Epithelial cell of esophagus (primary cell): Measurements from ENCODE around the gene ANXA6.

Experiments used
- DNase-seq: peaks from one replicate; pipeline ENCODE4 v3.0.0; 2010; ENCODE audit warnings: low read depth
- H3K4me3 ChIP-seq: 2 replicates; pipeline ENCODE4 v1.5.1; 2011; ENCODE audit warnings: mild to moderate bottlenecking, low read length, control low read depth
- TF ChIP-seq, protein P1 (sequence below): IDR thresholded peaks from 2 replicates; pipeline ENCODE4 v1.5.1; 2011; ENCODE audit warnings: low read depth, mild to moderate bottlenecking, low read length, control low read depth, inconsistent platforms; ENCODE audit not compliant: insufficient read depth; ENCODE audit errors: missing control alignments

Gene ANXA6

DNA sequence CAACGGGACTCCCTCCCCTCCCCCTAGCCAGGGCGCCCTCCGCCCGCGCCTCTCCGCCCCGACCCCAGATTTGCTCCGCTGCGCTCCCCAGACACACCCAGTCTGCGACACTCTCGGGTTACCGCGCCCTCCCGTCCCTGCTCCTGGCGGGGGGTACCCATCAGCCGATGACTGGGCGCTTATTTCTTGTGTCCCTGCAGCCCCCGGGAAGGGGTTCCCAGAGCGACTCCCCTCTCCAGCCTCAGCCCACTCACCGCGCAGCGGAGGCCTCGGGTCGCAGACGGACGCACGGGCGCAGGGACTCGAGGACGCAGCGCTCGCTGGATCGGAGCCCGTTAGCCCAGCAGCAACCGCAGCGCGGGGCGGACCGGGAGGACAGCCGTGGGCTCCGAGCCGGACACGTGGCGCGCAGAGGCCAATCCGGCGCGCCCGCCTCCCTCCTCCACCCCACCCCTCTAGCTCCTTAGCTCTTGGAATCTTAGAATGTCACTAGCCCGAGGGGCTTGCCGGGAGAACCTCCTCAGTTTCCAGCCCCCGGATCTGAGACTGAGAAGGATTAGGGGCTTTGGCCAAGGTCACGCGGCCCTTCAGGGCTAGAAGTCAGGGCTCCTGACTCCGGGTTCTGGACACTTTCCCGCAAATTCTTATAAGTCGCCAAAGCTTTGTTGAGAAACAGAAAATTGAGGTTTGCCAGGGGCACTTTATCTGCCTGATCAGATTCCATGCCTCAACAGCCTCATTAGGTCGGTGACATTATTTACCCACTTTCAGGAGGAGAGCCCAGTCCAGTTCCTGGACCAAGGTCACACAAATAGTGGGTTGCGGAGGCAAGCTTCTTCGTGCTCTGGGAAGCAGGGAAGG is at the start of gene ANXA6:
ANXA6 (minus strand) TSS at position 354 of the 861 bp plus-strand sequence. CDS start 9,878 bp downstream, outside the sequence.
- TF ChIP-seq, protein P1, sequence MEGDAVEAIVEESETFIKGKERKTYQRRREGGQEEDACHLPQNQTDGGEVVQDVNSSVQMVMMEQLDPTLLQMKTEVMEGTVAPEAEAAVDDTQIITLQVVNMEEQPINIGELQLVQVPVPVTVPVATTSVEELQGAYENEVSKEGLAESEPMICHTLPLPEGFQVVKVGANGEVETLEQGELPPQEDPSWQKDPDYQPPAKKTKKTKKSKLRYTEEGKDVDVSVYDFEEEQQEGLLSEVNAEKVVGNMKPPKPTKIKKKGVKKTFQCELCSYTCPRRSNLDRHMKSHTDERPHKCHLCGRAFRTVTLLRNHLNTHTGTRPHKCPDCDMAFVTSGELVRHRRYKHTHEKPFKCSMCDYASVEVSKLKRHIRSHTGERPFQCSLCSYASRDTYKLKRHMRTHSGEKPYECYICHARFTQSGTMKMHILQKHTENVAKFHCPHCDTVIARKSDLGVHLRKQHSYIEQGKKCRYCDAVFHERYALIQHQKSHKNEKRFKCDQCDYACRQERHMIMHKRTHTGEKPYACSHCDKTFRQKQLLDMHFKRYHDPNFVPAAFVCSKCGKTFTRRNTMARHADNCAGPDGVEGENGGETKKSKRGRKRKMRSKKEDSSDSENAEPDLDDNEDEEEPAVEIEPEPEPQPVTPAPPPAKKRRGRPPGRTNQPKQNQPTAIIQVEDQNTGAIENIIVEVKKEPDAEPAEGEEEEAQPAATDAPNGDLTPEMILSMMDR = no peak
- H3K4me3 ChIP-seq = peak within 1 kb of the TSS; percentile 40
- peak; percentile 69 for DNase-seq

GRCh38 chr5:151205411-151205810 is 47.8 kb upstream of the ANXA6 start:
- DNase-seq = no peak
- TF ChIP-seq, protein P1 = no peak
- no peak overlapping the region for H3K4me3 ChIP-seq

GRCh38 chr5:151204051-151204450 is 46.5 kb upstream of the ANXA6 start:
- TF ChIP-seq, protein P1 = no peak
- H3K4me3 ChIP-seq = no peak overlapping the region
- DNase-seq = no peak

- peak; percentile 96 for DNase-seq
- TF ChIP-seq, protein P1 = no peak
- H3K4me3 ChIP-seq = no peak overlapping the region
Observed at GRCh38 chr5:151202381-151203139, 45.0 kb upstream of the ANXA6 start.

GRCh38 chr5:151200913-151201595 is 43.5 kb upstream of the ANXA6 start:
- H3K4me3 ChIP-seq = no peak overlapping the region
- DNase-seq = no peak
- TF ChIP-seq, protein P1 = no peak

DNA sequence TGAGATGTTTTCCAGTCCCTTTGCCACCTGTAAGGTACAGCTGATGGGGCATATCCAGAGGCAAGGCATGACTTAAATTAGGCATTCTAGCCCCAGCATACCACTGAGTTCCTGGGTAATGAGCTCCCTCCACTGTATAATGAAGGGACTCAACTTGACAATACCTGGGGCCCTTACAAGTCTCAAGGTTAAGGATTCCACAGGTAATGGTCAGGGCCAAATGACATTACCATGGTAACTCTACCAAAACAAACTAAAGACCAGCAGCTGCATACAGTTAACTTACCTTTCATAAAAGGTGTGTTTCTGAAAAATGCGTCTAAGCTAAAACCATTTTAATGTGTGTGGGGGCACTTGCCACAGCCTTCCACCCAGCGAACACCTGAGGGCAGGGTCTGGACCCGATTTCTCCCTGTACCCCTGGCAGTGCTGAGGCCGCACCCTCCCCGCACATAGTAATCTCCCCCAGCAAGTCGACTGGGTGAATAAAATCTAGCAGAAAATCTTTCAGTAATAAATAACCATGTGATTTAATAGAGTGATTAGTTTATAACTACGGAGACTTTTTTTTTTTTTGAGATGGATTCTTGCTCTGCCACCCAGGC is 42.1 kb upstream of the ANXA6 start:
- H3K4me3 ChIP-seq = no peak overlapping the region

More for the DNA sequence above, 42.1 kb upstream of the ANXA6 start:
- TF ChIP-seq, protein P1 = no peak
- DNase-seq = no peak
